ENCODE data around the gene RASD2. TPM values are rescaled to one million over a fixed set of nuclear protein-coding genes. Genes with fewer than 3 reads are reported as not detected.

The RASD2 gene
- total RNA-seq, 2 experiments from 2014 or later: not detected

DNA sequence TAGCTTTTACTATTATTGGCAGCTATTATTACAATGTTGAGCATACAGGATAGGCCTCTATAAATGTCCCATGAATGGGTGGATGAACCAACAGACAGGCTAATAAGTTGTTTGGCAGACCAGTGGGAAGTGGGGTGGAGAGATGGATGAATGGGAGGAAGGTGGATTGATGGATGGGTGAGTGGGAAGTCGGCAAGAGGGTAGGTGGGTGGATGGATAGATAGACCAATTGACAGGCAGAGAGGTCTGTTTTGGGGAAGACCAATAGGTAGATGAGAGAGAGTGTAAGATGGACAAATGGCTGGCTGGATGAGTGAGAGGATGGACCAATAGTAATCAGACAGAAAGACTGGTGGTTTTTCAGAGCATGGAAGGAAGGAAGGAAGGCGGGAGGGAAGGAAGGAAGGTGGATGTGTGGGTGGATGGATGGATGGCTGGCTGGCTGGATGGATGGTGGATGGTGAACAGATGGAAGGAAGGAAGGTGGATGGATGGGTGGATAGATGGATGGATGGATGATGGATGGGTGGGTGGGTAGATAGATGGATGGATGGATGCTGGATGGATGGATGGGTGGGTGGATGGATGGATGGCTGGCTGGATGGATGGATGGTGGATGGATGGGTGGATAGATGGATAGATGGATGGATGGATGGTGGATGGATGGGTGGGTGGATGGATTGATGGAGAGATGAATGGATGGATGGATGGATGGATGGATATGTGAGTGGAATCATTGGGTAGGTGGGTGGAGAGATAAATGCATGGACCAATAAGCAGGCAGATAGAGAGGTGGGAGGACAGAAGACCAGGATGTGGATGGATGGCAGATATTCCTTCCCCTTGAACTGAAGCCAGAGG lies 37.4 kb downstream of the RASD2 start:
- Mint-ChIP-seq H3K27me3 (no peaks in the 10 kb centered on the region), H3K9me3 (no peaks in the 10 kb centered on the region)
- POLR2A ChIA-PET: no interaction called here

DNA sequence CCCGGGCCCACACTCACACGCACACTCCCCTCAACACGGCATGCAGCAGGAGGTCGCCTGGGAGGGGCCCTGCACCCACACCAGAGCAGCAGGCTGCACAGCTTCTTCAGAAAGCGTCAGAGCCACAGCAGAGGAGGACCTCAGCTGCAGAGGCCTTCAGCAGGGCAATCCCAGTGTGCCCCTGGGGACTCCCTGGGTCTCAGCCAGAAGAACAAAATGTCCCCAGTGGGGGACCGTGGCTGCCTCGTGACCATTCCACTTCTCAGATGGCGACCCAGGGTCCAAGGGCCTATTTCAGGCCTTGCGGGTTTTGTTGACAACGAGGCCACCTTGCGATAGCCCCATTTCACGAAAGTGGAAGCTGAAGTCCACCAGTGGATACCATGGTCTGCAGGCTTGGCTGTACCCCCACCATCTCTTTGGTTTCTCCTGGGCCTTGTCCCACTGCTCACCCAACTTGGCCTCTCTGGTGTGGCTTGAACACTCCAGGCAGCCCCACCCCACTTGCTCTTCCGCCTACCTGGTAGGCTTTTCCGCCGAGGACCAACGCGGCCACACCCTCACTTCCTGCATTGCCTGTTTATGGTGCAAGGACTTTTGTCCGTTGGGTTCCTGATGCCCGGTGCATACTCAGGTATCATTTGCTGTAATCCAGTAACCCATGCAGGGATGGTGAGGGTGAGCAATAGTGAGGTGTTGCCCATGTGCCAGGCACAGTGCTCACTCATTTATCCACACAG lies 38.4 kb downstream of the RASD2 start:
- H3K4me3 Mint-ChIP-seq: no peak overlapping the region
- H3K36me3 Mint-ChIP-seq (ENCODE audit: low read depth): no peaks in the 10 kb centered on the region
- no peaks in the 10 kb centered on the region for H3K4me1 Mint-ChIP-seq
- no peaks in the 10 kb centered on the region for H3K27me3 Mint-ChIP-seq
- H3K27ac Mint-ChIP-seq: no peak overlapping the region
- POLR2A ChIA-PET: interaction anchor here (0.6 kb wide), 1 partner anchor 49 kb away, joined by 5 read pairs; no protein-coding TSS in a partner anchor
- H3K9me3 Mint-ChIP-seq: no peaks in the 10 kb centered on the region
- DNase-seq: no peak
- CTCF ChIA-PET: interaction anchor here (0.6 kb wide), 2 partner anchors 75 to 167 kb away, joined by 4 read pairs; no protein-coding TSS in a partner anchor

More for the DNA sequence above, 37.4 kb downstream of the RASD2 start:
- no peak for DNase-seq
- Mint-ChIP-seq H3K36me3 (ENCODE audit: low read depth) (no peaks in the 10 kb centered on the region), H3K4me3 (no peak overlapping the region), H3K4me1 (no peaks in the 10 kb centered on the region), H3K27ac (no peak overlapping the region)
- CTCF ChIA-PET: no interaction called here

DNA sequence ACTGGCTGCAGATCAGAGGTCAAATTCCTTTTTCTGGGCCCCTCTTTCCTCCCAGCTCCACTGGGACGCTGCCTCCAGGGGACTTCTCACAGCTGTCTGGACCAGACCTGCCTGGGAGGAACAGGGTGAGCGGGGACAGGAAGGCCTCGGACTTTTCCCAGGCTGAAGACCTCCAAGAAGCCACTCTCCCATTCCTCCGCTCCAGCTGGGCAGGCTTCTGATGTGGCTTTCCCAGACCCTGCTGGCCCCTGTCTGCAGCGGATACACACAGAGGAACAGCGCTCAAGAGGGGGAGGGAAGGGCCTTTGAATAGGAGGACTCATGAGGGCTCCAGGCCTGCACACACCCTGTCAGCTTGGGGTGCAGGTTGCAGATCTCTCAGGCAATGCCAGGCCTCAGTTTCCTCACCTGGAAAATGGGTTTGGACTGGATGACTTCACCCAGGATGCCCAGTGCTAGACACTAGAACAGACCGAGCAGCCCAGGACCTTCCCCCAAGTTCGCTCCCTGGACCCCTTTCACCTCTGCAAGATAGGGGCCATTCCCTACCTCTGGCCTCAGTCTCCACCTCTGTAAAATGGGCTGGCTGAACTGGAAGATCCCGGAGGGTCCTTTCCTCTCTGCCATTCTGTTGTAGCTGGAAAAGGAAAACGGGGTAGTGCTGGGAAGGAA lies 39.9 kb downstream of the RASD2 start:
- Mint-ChIP-seq H3K27ac (no peak overlapping the region), H3K9me3 (no peaks in the 10 kb centered on the region), H3K4me3 (no peak overlapping the region), H3K27me3 (no peaks in the 10 kb centered on the region), H3K4me1 (no peaks in the 10 kb centered on the region), H3K36me3 (ENCODE audit: low read depth) (no peaks in the 10 kb centered on the region)
- CTCF ChIA-PET: no interaction called here
- POLR2A ChIA-PET: interaction anchor here (0.6 kb wide), 1 partner anchor 538 kb away, joined by 3 read pairs; no protein-coding TSS in a partner anchor
- DNase-seq: no peak

DNA sequence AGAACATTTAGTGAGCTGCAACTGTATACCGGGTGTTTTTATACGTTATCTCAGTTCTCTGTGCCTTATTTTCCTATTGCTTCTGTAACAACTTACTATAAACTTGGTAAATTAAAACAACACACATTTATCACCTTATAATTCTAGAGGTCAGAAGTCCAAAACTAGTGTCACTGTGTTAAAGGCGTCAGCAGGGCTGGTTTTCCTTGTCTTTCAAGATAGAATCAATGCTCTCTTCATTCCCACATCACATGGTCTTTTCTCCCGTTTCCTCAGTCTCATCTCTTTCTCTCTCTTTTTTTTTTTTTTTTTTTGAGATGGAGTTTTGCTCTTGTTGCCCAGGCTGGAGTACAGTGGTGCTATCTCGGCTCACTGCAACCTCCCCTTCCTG lies 40.4 kb downstream of the RASD2 start:
- POLR2A ChIA-PET: interaction anchor here (0.6 kb wide), 1 partner anchor 538 kb away, joined by 3 read pairs; no protein-coding TSS in a partner anchor
- Mint-ChIP-seq H3K9me3 (no peaks in the 10 kb centered on the region), H3K36me3 (ENCODE audit: low read depth) (no peaks in the 10 kb centered on the region), H3K4me3 (no peak overlapping the region), H3K27ac (no peak overlapping the region), H3K4me1 (no peaks in the 10 kb centered on the region), H3K27me3 (no peaks in the 10 kb centered on the region)
- CTCF ChIA-PET: interaction anchor here (1.9 kb wide), 1 partner anchor 230 kb away, joined by 5 read pairs; no protein-coding TSS in a partner anchor
- no peak for DNase-seq

DNA sequence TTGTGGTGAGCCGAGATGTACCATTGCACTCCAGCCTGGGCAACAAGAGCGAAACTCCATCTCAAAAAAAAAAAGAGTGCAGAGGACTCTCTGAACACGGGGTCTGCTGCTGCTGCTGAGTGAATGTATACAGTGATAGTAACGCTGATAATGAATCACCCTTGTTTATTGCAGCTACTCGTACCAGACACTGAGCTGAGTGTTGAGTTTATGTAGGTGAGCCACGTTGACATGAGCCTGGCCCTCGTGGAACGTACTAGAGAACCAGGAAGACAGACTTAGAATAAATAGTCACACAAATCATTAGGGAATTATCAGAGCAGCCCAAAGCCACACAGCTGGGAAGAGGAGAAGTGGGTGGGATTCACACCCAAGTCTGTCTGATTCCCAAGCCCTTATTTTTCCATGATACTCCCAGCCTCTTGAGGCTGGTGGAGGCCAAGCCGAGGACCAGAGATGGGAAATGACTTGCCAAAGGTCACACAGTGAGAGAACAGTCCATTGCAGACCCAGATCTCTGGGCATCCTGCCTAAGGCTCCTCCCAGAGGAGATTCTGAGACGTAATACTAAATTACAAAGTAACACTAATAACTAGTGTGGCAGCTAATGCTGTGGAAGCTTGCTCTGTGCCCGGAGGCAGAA lies 41.7 kb downstream of the RASD2 start:
- no peak overlapping the region for H3K27ac Mint-ChIP-seq
- DNase-seq: no peak
- no peaks in the 10 kb centered on the region for H3K9me3 Mint-ChIP-seq
- H3K27me3 Mint-ChIP-seq: no peaks in the 10 kb centered on the region
- H3K4me1 Mint-ChIP-seq: no peaks in the 10 kb centered on the region
- H3K36me3 Mint-ChIP-seq (ENCODE audit: low read depth): no peaks in the 10 kb centered on the region
- ChIA-PET POLR2A (no interaction called here), CTCF (interaction anchor here (0.6 to 1.9 kb wide), 3 partner anchors 226 to 231 kb away, joined by 3 to 5 read pairs (median 3); no protein-coding TSS in a partner anchor)
- no peak overlapping the region for H3K4me3 Mint-ChIP-seq

DNA sequence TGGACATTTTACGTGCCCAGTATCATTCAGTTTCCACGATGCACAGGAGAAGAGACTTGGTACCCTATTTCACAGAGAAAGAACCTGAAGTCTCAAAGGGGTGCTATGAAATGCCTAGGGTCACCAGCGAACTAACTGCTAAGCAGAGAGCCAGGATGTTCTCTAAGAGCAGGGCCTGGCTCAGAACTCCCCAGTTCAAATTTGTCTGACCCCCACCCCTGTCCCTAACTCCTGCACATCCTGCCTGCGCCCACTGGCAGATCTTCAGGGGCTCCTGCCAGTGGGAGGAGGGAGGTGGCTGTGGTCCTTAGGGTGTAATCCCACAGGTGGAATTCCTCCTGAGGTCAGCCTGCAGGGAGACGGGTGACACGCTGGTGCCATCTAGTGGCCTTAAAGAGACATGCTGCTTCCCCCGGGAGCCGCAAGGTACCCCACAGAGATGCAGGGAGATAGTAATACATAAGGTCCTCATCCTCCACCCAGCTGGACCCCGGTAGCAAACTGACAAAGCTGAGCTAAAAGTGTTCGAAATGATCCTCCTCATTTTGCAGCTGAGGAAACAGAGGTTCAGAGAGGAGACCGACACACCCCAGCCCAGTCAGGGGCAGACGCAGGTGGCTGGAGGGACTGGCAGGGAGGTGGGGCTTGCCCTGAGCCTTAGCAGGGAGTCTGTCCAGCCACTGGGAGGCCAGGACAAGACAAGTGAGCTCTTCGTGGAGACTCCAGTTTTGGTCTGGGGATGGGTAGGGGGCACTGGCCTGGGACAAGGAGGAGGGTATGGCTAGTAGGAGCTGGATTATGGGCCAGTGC lies 42.4 kb downstream of the RASD2 start:
- H3K4me3 Mint-ChIP-seq: no peak overlapping the region
- H3K27me3 Mint-ChIP-seq: no peaks in the 10 kb centered on the region
- H3K36me3 Mint-ChIP-seq (ENCODE audit: low read depth): no peaks in the 10 kb centered on the region
- peak; percentile 52 for DNase-seq
- H3K27ac Mint-ChIP-seq: no peak overlapping the region
- H3K4me1 Mint-ChIP-seq: no peaks in the 10 kb centered on the region
- H3K9me3 Mint-ChIP-seq: no peaks in the 10 kb centered on the region
- CTCF ChIA-PET: interaction anchor here (0.6 to 1.9 kb wide), 6 partner anchors 26 to 232 kb away, joined by 3 to 5 read pairs (median 4); no protein-coding TSS in a partner anchor
- POLR2A ChIA-PET: no interaction called here

DNA sequence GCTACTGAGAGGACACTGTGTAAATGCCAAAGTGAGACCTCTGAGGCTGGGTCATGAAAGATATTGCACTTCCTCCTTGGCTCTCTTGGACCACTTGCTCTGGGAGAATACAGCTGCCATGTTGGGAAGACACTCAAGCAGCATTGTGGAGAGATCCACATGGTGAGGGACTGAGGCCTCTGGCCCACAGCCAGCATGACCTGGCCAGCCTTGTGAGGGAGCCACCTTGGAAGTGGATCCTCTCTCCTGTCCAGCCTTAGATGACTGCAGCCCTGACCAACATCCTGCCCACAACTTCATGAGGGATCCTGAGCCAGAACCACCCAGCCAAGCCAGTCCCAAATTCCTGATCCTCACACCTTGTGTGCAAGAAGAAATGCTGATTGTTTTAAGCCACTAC lies 46.1 kb downstream of the RASD2 start:
- H3K4me3 Mint-ChIP-seq: no peak overlapping the region
- no peak for DNase-seq
- H3K4me1 Mint-ChIP-seq: no peaks in the 10 kb centered on the region
- H3K9me3 Mint-ChIP-seq: no peaks in the 10 kb centered on the region
- H3K36me3 Mint-ChIP-seq (ENCODE audit: low read depth): no peaks in the 10 kb centered on the region
- H3K27me3 Mint-ChIP-seq: no peaks in the 10 kb centered on the region
- H3K27ac Mint-ChIP-seq: no peak overlapping the region
- CTCF ChIA-PET: no interaction called here
- POLR2A ChIA-PET: no interaction called here

DNA sequence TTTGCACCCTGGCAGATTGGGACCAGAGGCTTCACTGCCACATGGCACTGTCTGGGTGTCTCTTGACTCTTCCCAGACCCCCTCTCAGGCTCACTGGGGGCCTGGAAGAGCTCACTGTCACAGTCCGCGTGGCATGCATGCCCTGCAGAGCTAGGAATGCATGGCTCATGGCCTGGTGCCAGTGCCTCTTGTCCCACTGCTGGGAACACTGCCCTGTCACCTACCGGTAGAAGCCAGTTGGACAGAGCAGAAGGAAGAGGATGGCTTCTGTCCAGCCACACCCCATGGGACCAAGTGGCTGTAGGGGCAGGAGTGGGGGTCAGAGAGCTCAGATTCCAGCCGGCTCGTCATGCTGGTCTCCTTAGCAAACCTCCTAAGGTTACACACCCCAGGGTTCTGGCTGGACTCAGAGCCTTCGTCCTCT lies 46.8 kb downstream of the RASD2 start:
- no peak for DNase-seq
- H3K4me1 Mint-ChIP-seq: no peaks in the 10 kb centered on the region
- no peaks in the 10 kb centered on the region for H3K36me3 Mint-ChIP-seq (ENCODE audit: low read depth)
- H3K27me3 Mint-ChIP-seq: no peaks in the 10 kb centered on the region
- no peak overlapping the region for H3K27ac Mint-ChIP-seq
- CTCF ChIA-PET: no interaction called here
- H3K4me3 Mint-ChIP-seq: no peak overlapping the region
- POLR2A ChIA-PET: no interaction called here
- H3K9me3 Mint-ChIP-seq: no peaks in the 10 kb centered on the region

DNA sequence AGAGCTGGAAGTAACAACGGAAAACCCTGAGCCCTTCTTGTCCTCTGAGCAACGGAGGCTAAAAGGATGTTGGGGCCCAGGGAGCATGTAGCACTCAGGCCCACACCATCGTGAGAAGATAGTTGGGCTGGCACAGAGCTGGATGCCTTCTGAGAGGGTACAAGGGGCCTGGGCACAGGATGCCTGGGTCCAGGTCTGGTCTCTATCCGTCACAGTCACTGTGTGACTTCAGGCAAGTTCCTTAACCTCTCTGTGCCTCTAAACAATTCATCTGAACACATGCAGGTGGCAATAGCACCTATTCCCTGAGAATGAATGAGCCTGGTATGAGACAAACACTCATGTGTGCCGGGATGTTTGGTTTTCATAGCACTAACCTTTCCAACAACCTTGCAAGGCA lies 47.3 kb downstream of the RASD2 start:
- no peak overlapping the region for H3K27ac Mint-ChIP-seq
- H3K27me3 Mint-ChIP-seq: no peaks in the 10 kb centered on the region
- DNase-seq: no peak
- H3K4me1 Mint-ChIP-seq: no peaks in the 10 kb centered on the region
- H3K9me3 Mint-ChIP-seq: no peaks in the 10 kb centered on the region
- H3K36me3 Mint-ChIP-seq (ENCODE audit: low read depth): no peaks in the 10 kb centered on the region
- CTCF ChIA-PET: no interaction called here
- POLR2A ChIA-PET: no interaction called here
- no peak overlapping the region for H3K4me3 Mint-ChIP-seq

DNA sequence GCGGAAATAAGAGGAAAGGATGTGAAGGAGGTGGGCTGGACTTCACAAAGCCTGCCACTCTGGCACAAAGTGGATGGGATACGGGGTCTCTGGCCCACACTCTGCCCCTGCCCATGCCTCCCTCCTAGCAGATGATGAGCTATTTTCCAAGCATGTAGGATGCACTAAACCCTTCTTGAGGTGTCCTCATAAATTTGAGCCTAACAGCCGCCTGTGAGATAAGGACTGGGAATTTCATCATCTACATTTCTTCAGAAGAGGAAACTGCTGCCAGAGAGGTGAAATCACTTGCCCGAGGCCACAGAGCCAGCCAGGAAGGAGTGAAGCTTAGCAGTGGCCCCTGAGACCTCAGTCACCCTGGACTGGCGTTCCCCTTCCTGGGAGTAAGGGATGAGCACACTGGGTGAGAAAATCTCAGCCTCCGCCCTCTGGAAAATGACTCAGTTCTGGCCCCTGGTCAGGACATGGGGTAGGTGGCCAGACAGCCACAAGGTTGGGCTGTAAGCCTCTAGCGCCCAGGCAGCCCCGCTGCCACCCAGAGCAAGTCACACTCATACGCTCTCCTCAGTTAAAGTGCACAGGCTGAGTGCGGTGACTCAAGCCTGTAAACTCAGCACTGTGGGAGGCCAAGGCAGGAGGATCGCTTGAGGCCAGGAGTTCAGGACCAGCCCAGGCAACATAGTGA lies 48.6 kb downstream of the RASD2 start:
- Mint-ChIP-seq H3K36me3 (ENCODE audit: low read depth) (no peaks in the 10 kb centered on the region), H3K27me3 (no peaks in the 10 kb centered on the region), H3K4me1 (no peaks in the 10 kb centered on the region), H3K4me3 (no peak overlapping the region), H3K27ac (no peak overlapping the region), H3K9me3 (no peaks in the 10 kb centered on the region)
- ChIA-PET CTCF (no interaction called here), POLR2A (no interaction called here)
- no peak for DNase-seq

DNA sequence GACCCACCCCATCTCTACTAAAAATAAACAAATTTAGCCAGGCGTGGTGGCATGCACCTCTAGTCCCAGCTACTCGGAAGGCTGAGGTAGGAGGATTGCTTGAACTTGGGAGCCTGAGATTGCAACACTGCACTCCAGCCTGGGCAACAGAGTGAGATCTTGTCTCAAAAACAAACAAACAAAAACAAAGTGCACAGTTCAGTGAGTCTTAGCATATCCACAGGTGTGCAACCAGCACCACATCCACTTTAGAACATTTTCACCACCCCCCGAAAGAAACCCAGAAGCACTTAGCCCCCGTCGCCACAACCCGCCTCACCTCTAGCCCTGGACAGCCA lies 49.1 kb downstream of the RASD2 start:
- CTCF ChIA-PET: no interaction called here
- Mint-ChIP-seq H3K4me1 (no peaks in the 10 kb centered on the region), H3K27me3 (no peaks in the 10 kb centered on the region), H3K36me3 (ENCODE audit: low read depth) (no peaks in the 10 kb centered on the region), H3K27ac (no peak overlapping the region), H3K9me3 (no peaks in the 10 kb centered on the region), H3K4me3 (no peak overlapping the region)
- POLR2A ChIA-PET: no interaction called here
- no peak for DNase-seq

Data from activated CD4-positive, alpha-beta T cell treated with anti-CD3 and anti-CD28 coated beads, Interleukin-2, amount 10 ng/mL, durations not matched to agents 7 days and 5 days (primary cell).